AG10803 (cell line): ENCODE measurements around the gene AGFG2.
A peak's percentile ranks its signal among the peaks of the same experiment; 100 is the strongest.

Source experiments
- DNase-seq: peaks from one replicate; pipeline ENCODE4 v3.0.0; 2010; ENCODE audit warnings: low read depth
- H3K4me3 ChIP-seq: 2 replicates; pipeline ENCODE4 v1.5.1; 2011; ENCODE audit warnings: mild to moderate bottlenecking, low read length, control low read depth
- TF ChIP-seq, protein P1 (sequence below): conservative IDR thresholded peaks from 2 replicates; pipeline ENCODE4 v1.5.1; 2011; ENCODE audit warnings: mild to moderate bottlenecking, low read length, control low read depth, inconsistent platforms

AGFG2 gene

DNA sequence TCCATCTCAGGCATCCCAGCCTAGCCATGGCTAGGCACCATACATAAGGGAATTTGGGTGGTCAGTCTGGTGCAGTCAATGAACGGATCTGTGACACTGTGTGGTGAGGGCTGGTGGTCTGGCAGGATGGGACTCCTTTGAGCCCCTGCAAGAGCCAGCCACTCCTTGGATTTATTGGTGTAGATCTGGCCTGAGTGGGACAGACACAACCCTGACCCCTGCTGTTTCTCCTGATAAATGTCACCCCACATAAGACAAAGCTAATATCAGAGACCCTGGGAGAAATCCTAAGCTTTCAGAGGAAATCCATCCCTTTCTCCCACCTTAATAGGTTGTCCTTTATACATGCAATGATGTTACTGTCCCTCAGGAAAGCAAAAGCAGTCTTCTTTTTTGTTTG lies 49.4 kb downstream of the AGFG2 start:
- peak; percentile 29 for DNase-seq
- TF ChIP-seq, protein P1, sequence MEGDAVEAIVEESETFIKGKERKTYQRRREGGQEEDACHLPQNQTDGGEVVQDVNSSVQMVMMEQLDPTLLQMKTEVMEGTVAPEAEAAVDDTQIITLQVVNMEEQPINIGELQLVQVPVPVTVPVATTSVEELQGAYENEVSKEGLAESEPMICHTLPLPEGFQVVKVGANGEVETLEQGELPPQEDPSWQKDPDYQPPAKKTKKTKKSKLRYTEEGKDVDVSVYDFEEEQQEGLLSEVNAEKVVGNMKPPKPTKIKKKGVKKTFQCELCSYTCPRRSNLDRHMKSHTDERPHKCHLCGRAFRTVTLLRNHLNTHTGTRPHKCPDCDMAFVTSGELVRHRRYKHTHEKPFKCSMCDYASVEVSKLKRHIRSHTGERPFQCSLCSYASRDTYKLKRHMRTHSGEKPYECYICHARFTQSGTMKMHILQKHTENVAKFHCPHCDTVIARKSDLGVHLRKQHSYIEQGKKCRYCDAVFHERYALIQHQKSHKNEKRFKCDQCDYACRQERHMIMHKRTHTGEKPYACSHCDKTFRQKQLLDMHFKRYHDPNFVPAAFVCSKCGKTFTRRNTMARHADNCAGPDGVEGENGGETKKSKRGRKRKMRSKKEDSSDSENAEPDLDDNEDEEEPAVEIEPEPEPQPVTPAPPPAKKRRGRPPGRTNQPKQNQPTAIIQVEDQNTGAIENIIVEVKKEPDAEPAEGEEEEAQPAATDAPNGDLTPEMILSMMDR, result peak; percentile 51
- H3K4me3 ChIP-seq, result no peak overlapping the region

DNA sequence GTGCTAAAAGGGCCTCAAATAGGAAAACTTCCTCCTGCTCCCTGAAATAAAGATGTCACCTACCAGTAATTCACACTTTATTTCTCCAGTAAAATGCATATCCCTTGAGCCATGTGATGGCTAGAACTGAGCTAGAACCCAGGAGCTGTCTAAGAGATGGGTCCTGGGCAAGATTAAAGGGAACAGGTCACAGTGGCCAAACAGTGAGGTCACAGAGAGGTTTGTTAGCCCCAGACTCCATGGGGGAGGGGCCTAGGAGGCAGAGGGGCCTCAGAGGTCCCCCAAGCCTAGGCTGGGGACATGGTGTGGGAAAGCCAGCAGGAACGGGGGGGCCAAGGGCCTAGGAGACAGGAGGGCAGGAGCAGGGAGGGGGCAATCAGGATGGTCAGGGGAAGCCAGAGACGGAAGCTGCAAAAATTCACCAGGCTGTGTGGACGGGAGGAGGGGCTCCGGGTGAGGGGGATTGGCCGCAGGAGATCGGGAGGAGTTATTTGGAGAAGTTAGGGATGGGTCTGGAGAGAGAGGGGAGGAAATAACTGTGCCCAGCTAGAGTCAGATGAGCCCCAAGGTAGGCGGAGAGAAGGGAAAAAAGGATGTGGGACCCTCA lies 50.4 kb downstream of the AGFG2 start:
- TF ChIP-seq, protein P1, result no peak
- no peak for DNase-seq
- no peak overlapping the region for H3K4me3 ChIP-seq

DNA sequence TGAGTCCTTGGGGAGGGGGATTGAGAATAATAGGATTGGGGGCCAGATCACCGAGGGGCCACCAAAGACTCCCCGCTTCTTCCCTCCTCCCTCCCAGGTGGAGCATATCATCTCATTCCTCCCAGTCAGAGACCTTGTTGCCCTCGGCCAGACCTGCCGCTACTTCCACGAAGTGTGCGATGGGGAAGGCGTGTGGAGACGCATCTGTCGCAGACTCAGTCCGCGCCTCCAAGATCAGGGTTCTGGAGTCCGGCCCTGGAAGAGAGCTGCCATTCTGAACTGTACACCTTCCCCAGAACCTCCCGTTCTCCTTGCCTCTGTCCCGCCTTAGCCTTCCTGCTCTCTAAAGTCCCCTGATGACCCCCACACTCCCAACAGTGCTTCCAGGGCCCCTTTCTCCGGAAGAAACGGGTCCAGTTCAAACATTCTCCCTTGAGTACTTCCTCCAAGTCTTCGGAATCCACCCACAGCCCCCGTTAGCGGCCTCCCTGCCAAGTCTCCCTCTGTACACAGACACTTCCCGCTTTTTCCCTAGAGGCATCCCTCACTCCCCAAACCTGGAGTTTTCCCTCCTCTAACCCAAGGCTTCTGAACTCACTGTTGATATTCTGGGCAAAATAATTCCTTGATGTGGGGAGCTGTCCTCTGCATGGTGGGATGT lies 51.2 kb downstream of the AGFG2 start:
- no peak for DNase-seq
- H3K4me3 ChIP-seq, result no peak overlapping the region
- TF ChIP-seq, protein P1, result no peak

DNA sequence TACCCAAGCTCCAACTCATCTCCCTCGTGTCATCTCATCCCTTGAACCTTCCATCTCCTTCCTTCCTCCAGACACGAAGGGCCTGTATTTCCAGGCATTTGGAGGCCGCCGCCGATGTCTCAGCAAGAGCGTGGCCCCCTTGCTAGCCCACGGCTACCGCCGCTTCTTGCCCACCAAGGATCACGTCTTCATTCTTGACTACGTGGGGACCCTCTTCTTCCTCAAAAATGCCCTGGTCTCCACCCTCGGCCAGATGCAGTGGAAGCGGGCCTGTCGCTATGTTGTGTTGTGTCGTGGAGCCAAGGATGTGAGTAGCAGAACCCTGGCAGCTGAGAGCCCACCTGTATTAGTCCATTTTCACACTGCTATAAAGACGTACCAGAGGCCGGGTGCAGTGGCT lies 52.6 kb downstream of the AGFG2 start:
- no peak for DNase-seq
- TF ChIP-seq, protein P1, result no peak
- H3K4me3 ChIP-seq, result no peak overlapping the region

DNA sequence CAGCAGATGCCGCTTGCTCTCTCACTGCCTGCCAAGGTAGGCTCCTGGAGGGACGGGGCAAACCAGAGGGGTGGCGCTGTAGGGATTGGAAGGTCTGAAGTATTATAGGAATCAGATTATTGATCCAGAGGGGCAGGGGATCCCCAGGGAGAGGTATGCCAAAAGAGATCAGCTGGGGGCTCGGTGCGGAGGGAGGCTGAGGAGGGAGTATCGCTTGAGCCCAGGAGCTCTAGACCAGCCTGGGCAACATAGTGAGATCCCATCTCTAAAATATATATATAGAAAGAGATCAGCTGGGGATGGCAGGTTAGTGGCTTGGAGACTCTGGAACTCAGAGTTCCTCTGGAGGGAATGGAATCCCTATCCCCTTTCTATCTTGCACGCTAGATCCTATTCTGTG lies 56.2 kb downstream of the AGFG2 start:
- no peak overlapping the region for H3K4me3 ChIP-seq
- DNase-seq, result no peak
- TF ChIP-seq, protein P1, result no peak

DNA sequence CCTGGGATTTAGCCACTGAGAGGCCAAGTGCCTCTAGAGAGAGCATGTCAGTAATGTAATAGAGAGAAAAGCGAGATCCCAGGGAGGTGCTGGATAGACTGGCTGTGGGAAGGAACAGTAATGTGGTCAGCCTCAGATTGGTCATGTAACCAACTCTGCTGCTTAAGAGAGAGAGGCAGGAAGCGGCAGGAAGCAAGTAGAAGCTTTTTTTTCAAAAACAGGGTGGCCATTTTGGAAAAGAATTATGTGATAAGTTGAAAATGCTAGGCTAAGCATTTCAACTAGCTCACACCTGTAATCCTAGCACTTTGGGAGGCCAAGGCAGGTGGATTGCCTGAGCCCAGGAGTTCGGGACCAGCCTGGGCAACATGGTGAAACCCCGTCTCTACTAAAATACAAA lies 59.4 kb downstream of the AGFG2 start:
- DNase-seq, result no peak
- no peak overlapping the region for H3K4me3 ChIP-seq
- TF ChIP-seq, protein P1, result no peak
